PFSK-1 (cell line): Measurements from ENCODE around the gene CARD10.

Experiments
- POLR2AphosphoS5 ChIP-seq: IDR thresholded peaks from 2 replicates; pipeline ENCODE4 v1.6.1; 2012; ENCODE audit warnings: low read depth, mild to moderate bottlenecking, control low read depth, low read length, moderate library complexity
- REST ChIP-seq, 2 experiments: IDR thresholded peaks; 2 replicates each; pipeline versions ENCODE4 v1.6.1 to v1.8.0; 2011 to 2012; ENCODE audit warnings: low read depth in 2 of 2, low read length in 2 of 2, control low read depth in 1 of 2, inconsistent platforms in 1 of 2, mild to moderate bottlenecking in 1 of 2, moderate library complexity in 1 of 2; ENCODE audit not compliant: insufficient read depth in 1 of 2

- TF ChIP-seq REST (IDR thresholded peaks at IDR 0.05; ENCODE audit: insufficient read depth in 1 of 2, low read depth in 2 of 2, low read length in 2 of 2) (no peak), POLR2AphosphoS5 (no peak)
Measured at GRCh38 chr22:37515901-37516300, 3.3 kb downstream of the CARD10 start.
